GM23338 (cell line): Measurements from ENCODE around the gene ATAD1. TPM values are rescaled to one million over a fixed set of nuclear protein-coding genes. Genes with fewer than 3 reads are reported as not detected.

Experiments
- ATAC-seq: fragments of 200-7000 bp; cut with Tn5 transposase; 3 replicates; pipeline ENCODE4 v1.9.1; 2020
- DNase-seq: peaks from one replicate; pipeline ENCODE4 v3.0.0-alpha.2; 2015; ENCODE audit warnings: low spot score
- H2AFZ ChIP-seq: fragments of 200-600 bp; sonication (generic); 2 replicates; pipeline ENCODE4 v1.8.0; 2016; ENCODE audit warnings: antibody characterized with exemption, mild to moderate bottlenecking, moderate library complexity
- H3F3A ChIP-seq: fragments of 200-600 bp; sonication (generic); replicated peaks from 2 replicates; pipeline ENCODE4 v1.8.0; 2017; ENCODE audit warnings: antibody characterized with exemption, mixed run types, low read depth
- H3K27ac ChIP-seq: fragments of 200-600 bp; sonication (generic); 2 replicates; pipeline ENCODE4 v1.6.1; 2016; ENCODE audit warnings: low read depth
- H3K27me3 ChIP-seq: fragments of 200-600 bp; sonication (generic); 2 replicates; pipeline ENCODE4 v1.8.0; 2016; ENCODE audit warnings: mild to moderate bottlenecking, mixed run types, moderate library complexity; ENCODE audit not compliant: insufficient read depth
- H3K36me3 ChIP-seq: fragments of 200-600 bp; sonication (generic); 2 replicates; pipeline ENCODE4 v1.8.0; 2016; ENCODE audit warnings: mild to moderate bottlenecking; ENCODE audit not compliant: insufficient read depth
- H3K4me1 ChIP-seq: fragments of 200-600 bp; sonication (generic); 2 replicates; pipeline ENCODE4 v1.8.0; 2016; ENCODE audit warnings: mild to moderate bottlenecking, moderate library complexity; ENCODE audit not compliant: insufficient read depth
- H3K4me2 ChIP-seq: fragments of 200-600 bp; sonication (generic); 2 replicates; pipeline ENCODE4 v1.7.1; 2017; ENCODE audit warnings: mixed run types
- H3K4me3 ChIP-seq: fragments of 200-600 bp; sonication (generic); 2 replicates; pipeline ENCODE4 v1.6.1; 2016; ENCODE audit warnings: mixed run types
- H3K79me2 ChIP-seq: fragments of 200-600 bp; sonication (generic); replicated peaks from 2 replicates; pipeline ENCODE4 v1.8.0; 2017; ENCODE audit warnings: mild to moderate bottlenecking; ENCODE audit not compliant: insufficient read depth
- H3K9me2 ChIP-seq: fragments of 200-600 bp; sonication (generic); 2 replicates; pipeline ENCODE4 v1.8.0; 2017; ENCODE audit not compliant: insufficient read depth
- H4K20me1 ChIP-seq: fragments of 200-600 bp; sonication (generic); replicated peaks from 2 replicates; pipeline ENCODE4 v1.8.0; 2017; ENCODE audit warnings: mild to moderate bottlenecking; ENCODE audit not compliant: insufficient read depth
- H3K27ac Mint-ChIP-seq: 2 replicates; pipeline ENCODE4 v1.8.0; 2020; ENCODE audit warnings: inconsistent platforms, mild to moderate bottlenecking, moderate library complexity, mixed read lengths
- H3K27me3 Mint-ChIP-seq: 3 replicates; pipeline ENCODE4 v1.8.0; 2022; ENCODE audit warnings: low read depth, mild to moderate bottlenecking, moderate library complexity, mixed read lengths, inconsistent platforms; ENCODE audit not compliant: insufficient read depth, poor library complexity
- H3K36me3 Mint-ChIP-seq: 3 replicates; pipeline ENCODE4 v1.8.0; 2021; ENCODE audit warnings: low read depth, mild to moderate bottlenecking, inconsistent platforms, moderate library complexity, mixed read lengths
- H3K4me1 Mint-ChIP-seq: 3 replicates; pipeline ENCODE4 v1.8.0; 2020; ENCODE audit warnings: mild to moderate bottlenecking, inconsistent platforms, mixed read lengths
- H3K4me3 Mint-ChIP-seq: 3 replicates; pipeline ENCODE4 v1.8.0; 2021; ENCODE audit warnings: moderate library complexity, mild to moderate bottlenecking, inconsistent platforms, mixed read lengths
- H3K9me3 Mint-ChIP-seq: 3 replicates; pipeline ENCODE4 v1.8.0; 2020; ENCODE audit warnings: moderate library complexity, mild to moderate bottlenecking, inconsistent platforms, mixed read lengths
- CREB1 ChIP-seq: fragments of 250-450 bp; sonication (Bioruptor Pico); IDR thresholded peaks from 2 replicates; pipeline ENCODE4 v1.5.0; 2020; ENCODE audit warnings: low read depth, mild to moderate bottlenecking, moderate library complexity
- EZH2 ChIP-seq: fragments of 200-600 bp; sonication (generic); IDR thresholded peaks from one replicate; pipeline ENCODE4 v1.8.0; 2017; ENCODE audit warnings: antibody characterized with exemption, mild to moderate bottlenecking, low read depth; ENCODE audit not compliant: unreplicated experiment
- EZH2phosphoT487 ChIP-seq: fragments of 200-600 bp; sonication (generic); IDR thresholded peaks from one replicate; pipeline ENCODE4 v1.8.1; 2018; ENCODE audit warnings: antibody characterized with exemption; ENCODE audit not compliant: unreplicated experiment
- JUNB ChIP-seq: IDR thresholded peaks from one replicate; pipeline ENCODE4 v1.6.1; 2016; ENCODE audit warnings: antibody characterized with exemption; ENCODE audit not compliant: unreplicated experiment
- NANOG ChIP-seq: IDR thresholded peaks from 2 replicates; pipeline ENCODE4 v1.6.1; 2016; ENCODE audit warnings: antibody characterized with exemption, borderline replicate concordance
- POLR2AphosphoS5 ChIP-seq: IDR thresholded peaks from 2 replicates; pipeline ENCODE4 v1.6.1; 2016; ENCODE audit warnings: antibody characterized with exemption, low read depth
- STAT1 ChIP-seq: IDR thresholded peaks from one replicate; pipeline ENCODE4 v1.6.1; 2016; ENCODE audit warnings: antibody characterized with exemption; ENCODE audit not compliant: unreplicated experiment
- ZNF114 ChIP-seq: fragments of 250-450 bp; sonication (Bioruptor Pico); IDR thresholded peaks from 2 replicates; pipeline ENCODE4 v1.5.0; 2020; ENCODE audit warnings: mild to moderate bottlenecking, moderate library complexity
- ZNF331 ChIP-seq: fragments of 250-450 bp; sonication (Bioruptor Pico); IDR thresholded peaks from 2 replicates; pipeline ENCODE4 v1.5.0; 2020; ENCODE audit warnings: low read depth, mild to moderate bottlenecking, moderate library complexity
- polyA plus RNA-seq: library from polyadenylated mRNA; unstranded; fragments of >200 nt; fragmentation: Nextera tagmentation; extraction: Ambion mirVana; gene quantifications from 2 replicates; pipeline ENCODE4 v1.2.1, GENCODE V29; 2016
- total RNA-seq: library from RNA; depleted of rRNA; stranded (reverse); fragments of >200 nt; shearing (Covaris generic); gene quantifications from 2 replicates; pipeline ENCODE4 v1.2.3, GENCODE V29; 2014
- TF ChIP-seq, protein P1 (sequence below): IDR thresholded peaks from one replicate; pipeline ENCODE4 v1.6.1; 2018; ENCODE audit warnings: antibody characterized with exemption; ENCODE audit not compliant: unreplicated experiment
- TF ChIP-seq, protein P2 (sequence below): fragments of 250-450 bp; sonication (Bioruptor Pico); IDR thresholded peaks from 2 replicates; pipeline ENCODE4 v1.5.0; 2020; ENCODE audit warnings: mild to moderate bottlenecking, moderate library complexity
- TF ChIP-seq, protein P3 (sequence below), 2 experiments: fragments of 200-600 bp in 1 of 2; sonication (generic) in 1 of 2; conservative IDR thresholded peaks; 2 replicates each; pipeline versions ENCODE4 v1.5.1 to v1.6.1; 2016 to 2017; ENCODE audit warnings: antibody characterized with exemption in 2 of 2, low read depth in 2 of 2, mild to moderate bottlenecking in 2 of 2, moderate library complexity in 1 of 2
- TF ChIP-seq, protein P4 (sequence below): IDR thresholded peaks from 2 replicates; pipeline ENCODE4 v1.6.1; 2016; ENCODE audit warnings: antibody characterized with exemption

ATAD1 gene
- total and polyA plus RNA-seq, 2 experiments from 2014 or later: 30.3 to 49.6 TPM

DNA sequence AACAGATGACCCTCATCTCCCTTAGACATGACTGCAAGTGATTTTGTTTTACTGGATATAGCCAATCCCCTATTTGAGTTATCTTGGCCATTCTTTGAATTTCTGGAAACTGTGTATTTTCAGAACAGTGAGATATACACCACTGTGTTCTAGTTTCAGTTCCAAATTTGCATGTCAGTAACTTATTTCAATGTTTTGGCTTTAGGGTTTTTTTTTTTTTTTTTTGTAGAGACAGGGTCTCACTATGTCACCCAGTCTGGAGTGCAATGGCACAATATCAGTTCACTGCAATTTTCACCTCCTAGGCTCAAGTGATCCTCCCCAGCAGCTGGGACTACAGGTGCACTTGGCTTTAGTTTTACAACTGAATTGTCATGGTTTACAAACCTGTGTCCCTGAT, 67.2 kb downstream of the ATAD1 start:
- H3K36me3 ChIP-seq: no peaks in the 10 kb centered on the region; the same call in 1 of the 2 replicates
- H3K4me1 ChIP-seq: peaks cover 18% of the 10 kb centered on the region
- H3K36me3 Mint-ChIP-seq: peaks cover 29% of the 10 kb centered on the region; the same call in 2 of the 3 replicates
- peaks cover 29% of the 10 kb centered on the region for H3K4me1 Mint-ChIP-seq
- no peaks in the 10 kb centered on the region for H3K9me2 ChIP-seq
- peak overlapping the region; percentile 82 for H3K27ac ChIP-seq
- no peaks in the 10 kb centered on the region for H3K27me3 ChIP-seq
- ATAC-seq (no peak), DNase-seq (no peak)
- H3K9me3 Mint-ChIP-seq: 0 out of 3 replicates have a peak, but pooled peaks cover 4% of the 10 kb centered on the region
- no peak overlapping the region for H3K27ac Mint-ChIP-seq
- H3K4me3 Mint-ChIP-seq: no peak overlapping the region
- no peaks in the 10 kb centered on the region for H4K20me1 ChIP-seq
- H3K27me3 Mint-ChIP-seq: peaks cover 4% of the 10 kb centered on the region
- no peaks in the 10 kb centered on the region for H3K79me2 ChIP-seq
- H3K4me3 ChIP-seq: no peak overlapping the region
- H2AFZ ChIP-seq: no peak overlapping the region
- no peaks in the 10 kb centered on the region; the same call in 1 of the 2 replicates for H3F3A ChIP-seq
- TF ChIP-seq EZH2phosphoT487: no peak
- no peak for TF ChIP-seq JUNB
- TF ChIP-seq STAT1: no peak
- TF ChIP-seq CREB1 (CRISPR knock-in tag): no peak
- no peak for TF ChIP-seq EZH2
- no peak for TF ChIP-seq ZNF331 (CRISPR knock-in tag)
- TF ChIP-seq NANOG: no peak
- TF ChIP-seq, protein P1, sequence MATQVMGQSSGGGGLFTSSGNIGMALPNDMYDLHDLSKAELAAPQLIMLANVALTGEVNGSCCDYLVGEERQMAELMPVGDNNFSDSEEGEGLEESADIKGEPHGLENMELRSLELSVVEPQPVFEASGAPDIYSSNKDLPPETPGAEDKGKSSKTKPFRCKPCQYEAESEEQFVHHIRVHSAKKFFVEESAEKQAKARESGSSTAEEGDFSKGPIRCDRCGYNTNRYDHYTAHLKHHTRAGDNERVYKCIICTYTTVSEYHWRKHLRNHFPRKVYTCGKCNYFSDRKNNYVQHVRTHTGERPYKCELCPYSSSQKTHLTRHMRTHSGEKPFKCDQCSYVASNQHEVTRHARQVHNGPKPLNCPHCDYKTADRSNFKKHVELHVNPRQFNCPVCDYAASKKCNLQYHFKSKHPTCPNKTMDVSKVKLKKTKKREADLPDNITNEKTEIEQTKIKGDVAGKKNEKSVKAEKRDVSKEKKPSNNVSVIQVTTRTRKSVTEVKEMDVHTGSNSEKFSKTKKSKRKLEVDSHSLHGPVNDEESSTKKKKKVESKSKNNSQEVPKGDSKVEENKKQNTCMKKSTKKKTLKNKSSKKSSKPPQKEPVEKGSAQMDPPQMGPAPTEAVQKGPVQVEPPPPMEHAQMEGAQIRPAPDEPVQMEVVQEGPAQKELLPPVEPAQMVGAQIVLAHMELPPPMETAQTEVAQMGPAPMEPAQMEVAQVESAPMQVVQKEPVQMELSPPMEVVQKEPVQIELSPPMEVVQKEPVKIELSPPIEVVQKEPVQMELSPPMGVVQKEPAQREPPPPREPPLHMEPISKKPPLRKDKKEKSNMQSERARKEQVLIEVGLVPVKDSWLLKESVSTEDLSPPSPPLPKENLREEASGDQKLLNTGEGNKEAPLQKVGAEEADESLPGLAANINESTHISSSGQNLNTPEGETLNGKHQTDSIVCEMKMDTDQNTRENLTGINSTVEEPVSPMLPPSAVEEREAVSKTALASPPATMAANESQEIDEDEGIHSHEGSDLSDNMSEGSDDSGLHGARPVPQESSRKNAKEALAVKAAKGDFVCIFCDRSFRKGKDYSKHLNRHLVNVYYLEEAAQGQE: no peak
- TF ChIP-seq ZNF114 (CRISPR knock-in tag): no peak
- TF ChIP-seq POLR2AphosphoS5: no peak
- TF ChIP-seq, protein P2, sequence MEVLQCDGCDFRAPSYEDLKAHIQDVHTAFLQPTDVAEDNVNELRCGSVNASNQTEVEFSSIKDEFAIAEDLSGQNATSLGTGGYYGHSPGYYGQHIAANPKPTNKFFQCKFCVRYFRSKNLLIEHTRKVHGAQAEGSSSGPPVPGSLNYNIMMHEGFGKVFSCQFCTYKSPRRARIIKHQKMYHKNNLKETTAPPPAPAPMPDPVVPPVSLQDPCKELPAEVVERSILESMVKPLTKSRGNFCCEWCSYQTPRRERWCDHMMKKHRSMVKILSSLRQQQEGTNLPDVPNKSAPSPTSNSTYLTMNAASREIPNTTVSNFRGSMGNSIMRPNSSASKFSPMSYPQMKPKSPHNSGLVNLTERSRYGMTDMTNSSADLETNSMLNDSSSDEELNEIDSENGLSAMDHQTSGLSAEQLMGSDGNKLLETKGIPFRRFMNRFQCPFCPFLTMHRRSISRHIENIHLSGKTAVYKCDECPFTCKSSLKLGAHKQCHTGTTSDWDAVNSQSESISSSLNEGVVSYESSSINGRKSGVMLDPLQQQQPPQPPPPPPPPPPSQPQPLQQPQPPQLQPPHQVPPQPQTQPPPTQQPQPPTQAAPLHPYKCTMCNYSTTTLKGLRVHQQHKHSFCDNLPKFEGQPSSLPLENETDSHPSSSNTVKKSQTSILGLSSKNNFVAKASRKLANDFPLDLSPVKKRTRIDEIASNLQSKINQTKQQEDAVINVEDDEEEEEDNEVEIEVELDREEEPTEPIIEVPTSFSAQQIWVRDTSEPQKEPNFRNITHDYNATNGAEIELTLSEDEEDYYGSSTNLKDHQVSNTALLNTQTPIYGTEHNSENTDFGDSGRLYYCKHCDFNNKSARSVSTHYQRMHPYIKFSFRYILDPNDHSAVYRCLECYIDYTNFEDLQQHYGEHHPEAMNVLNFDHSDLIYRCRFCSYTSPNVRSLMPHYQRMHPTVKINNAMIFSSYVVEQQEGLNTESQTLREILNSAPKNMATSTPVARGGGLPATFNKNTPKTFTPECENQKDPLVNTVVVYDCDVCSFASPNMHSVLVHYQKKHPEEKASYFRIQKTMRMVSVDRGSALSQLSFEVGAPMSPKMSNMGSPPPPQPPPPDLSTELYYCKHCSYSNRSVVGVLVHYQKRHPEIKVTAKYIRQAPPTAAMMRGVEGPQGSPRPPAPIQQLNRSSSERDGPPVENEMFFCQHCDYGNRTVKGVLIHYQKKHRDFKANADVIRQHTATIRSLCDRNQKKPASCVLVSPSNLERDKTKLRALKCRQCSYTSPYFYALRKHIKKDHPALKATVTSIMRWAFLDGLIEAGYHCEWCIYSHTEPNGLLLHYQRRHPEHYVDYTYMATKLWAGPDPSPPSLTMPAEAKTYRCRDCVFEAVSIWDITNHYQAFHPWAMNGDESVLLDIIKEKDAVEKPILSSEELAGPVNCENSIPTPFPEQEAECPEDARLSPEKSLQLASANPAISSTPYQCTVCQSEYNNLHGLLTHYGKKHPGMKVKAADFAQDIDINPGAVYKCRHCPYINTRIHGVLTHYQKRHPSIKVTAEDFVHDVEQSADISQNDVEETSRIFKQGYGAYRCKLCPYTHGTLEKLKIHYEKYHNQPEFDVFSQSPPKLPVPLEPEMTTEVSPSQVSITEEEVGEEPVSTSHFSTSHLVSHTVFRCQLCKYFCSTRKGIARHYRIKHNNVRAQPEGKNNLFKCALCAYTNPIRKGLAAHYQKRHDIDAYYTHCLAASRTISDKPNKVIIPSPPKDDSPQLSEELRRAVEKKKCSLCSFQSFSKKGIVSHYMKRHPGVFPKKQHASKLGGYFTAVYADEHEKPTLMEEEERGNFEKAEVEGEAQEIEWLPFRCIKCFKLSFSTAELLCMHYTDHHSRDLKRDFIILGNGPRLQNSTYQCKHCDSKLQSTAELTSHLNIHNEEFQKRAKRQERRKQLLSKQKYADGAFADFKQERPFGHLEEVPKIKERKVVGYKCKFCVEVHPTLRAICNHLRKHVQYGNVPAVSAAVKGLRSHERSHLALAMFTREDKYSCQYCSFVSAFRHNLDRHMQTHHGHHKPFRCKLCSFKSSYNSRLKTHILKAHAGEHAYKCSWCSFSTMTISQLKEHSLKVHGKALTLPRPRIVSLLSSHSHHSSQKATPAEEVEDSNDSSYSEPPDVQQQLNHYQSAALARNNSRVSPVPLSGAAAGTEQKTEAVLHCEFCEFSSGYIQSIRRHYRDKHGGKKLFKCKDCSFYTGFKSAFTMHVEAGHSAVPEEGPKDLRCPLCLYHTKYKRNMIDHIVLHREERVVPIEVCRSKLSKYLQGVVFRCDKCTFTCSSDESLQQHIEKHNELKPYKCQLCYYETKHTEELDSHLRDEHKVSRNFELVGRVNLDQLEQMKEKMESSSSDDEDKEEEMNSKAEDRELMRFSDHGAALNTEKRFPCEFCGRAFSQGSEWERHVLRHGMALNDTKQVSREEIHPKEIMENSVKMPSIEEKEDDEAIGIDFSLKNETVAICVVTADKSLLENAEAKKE: no peak
- TF ChIP-seq, protein P3, sequence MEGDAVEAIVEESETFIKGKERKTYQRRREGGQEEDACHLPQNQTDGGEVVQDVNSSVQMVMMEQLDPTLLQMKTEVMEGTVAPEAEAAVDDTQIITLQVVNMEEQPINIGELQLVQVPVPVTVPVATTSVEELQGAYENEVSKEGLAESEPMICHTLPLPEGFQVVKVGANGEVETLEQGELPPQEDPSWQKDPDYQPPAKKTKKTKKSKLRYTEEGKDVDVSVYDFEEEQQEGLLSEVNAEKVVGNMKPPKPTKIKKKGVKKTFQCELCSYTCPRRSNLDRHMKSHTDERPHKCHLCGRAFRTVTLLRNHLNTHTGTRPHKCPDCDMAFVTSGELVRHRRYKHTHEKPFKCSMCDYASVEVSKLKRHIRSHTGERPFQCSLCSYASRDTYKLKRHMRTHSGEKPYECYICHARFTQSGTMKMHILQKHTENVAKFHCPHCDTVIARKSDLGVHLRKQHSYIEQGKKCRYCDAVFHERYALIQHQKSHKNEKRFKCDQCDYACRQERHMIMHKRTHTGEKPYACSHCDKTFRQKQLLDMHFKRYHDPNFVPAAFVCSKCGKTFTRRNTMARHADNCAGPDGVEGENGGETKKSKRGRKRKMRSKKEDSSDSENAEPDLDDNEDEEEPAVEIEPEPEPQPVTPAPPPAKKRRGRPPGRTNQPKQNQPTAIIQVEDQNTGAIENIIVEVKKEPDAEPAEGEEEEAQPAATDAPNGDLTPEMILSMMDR (conservative IDR thresholded peaks at IDR 0.05; ENCODE audit: low read depth in 2 of 2): no peak
- TF ChIP-seq, protein P4, sequence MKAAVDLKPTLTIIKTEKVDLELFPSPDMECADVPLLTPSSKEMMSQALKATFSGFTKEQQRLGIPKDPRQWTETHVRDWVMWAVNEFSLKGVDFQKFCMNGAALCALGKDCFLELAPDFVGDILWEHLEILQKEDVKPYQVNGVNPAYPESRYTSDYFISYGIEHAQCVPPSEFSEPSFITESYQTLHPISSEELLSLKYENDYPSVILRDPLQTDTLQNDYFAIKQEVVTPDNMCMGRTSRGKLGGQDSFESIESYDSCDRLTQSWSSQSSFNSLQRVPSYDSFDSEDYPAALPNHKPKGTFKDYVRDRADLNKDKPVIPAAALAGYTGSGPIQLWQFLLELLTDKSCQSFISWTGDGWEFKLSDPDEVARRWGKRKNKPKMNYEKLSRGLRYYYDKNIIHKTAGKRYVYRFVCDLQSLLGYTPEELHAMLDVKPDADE: no peak
- H3K4me2 ChIP-seq: no peak overlapping the region
